GM04503 (cell line): ENCODE results near the gene COBLL1.
"Not testable (repeated sequence)": the region's sequence is repeated elsewhere in the genome, so short reads cannot be mapped to it uniquely, and the experiment has no call there.

Source experiments
- DNase-seq: peaks from one replicate; pipeline ENCODE4 v3.0.0-alpha.2; 2012; ENCODE audit warnings: low read depth

Gene COBLL1, protein sequence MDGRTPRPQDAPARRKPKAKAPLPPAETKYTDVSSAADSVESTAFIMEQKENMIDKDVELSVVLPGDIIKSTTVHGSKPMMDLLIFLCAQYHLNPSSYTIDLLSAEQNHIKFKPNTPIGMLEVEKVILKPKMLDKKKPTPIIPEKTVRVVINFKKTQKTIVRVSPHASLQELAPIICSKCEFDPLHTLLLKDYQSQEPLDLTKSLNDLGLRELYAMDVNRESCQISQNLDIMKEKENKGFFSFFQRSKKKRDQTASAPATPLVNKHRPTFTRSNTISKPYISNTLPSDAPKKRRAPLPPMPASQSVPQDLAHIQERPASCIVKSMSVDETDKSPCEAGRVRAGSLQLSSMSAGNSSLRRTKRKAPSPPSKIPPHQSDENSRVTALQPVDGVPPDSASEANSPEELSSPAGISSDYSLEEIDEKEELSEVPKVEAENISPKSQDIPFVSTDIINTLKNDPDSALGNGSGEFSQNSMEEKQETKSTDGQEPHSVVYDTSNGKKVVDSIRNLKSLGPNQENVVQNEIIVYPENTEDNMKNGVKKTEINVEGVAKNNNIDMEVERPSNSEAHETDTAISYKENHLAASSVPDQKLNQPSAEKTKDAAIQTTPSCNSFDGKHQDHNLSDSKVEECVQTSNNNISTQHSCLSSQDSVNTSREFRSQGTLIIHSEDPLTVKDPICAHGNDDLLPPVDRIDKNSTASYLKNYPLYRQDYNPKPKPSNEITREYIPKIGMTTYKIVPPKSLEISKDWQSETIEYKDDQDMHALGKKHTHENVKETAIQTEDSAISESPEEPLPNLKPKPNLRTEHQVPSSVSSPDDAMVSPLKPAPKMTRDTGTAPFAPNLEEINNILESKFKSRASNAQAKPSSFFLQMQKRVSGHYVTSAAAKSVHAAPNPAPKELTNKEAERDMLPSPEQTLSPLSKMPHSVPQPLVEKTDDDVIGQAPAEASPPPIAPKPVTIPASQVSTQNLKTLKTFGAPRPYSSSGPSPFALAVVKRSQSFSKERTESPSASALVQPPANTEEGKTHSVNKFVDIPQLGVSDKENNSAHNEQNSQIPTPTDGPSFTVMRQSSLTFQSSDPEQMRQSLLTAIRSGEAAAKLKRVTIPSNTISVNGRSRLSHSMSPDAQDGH

DNA sequence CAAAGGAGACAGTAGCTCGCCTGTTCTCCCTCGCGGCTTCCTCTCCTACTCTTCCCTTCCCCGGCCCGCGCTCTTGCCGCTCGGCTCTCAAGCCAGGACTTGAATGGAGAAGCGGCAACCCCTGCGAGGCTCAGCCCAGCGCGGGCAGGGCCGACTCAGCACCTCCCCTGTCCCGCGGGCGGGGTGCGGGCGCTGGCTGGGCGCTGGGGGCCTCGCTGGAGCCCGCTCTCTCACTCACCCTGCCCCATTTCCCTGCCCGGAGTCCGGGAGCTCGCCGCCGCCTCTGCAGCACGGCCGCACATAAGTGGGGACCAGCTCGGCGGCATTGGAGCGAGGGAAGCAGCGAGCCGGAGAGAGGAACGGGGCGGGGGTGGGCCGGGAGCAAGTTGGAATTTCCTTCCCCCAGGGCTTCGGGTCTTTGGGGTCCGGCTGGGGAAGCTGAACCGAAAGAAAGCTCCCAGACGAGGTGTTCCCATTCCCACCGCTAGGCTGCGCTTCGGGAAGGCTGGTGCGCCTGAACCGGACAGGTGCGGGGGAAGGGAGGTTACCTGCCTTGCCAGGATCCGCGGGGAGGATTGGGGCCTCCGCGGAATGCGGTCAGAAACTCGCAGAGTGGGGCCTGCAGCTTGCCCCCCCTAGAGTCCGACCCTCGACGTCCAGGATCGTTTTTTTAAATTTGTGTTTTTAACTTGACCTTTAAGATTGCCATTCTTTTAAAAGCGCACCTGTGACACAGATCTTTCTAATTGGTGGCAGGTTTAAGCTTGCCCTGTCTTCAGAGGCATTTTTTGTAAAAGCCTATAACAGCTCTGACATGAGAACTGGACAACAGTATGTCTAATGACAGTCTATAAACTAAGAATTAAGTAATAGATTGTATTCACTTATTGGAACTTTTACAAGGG, at the start of gene COBLL1:
Gene COBLL1 (minus strand): TSS at position 105 of the 905 bp plus-strand sequence. CDS start 627 bp downstream, outside the sequence.
- no peak for DNase-seq

DNA sequence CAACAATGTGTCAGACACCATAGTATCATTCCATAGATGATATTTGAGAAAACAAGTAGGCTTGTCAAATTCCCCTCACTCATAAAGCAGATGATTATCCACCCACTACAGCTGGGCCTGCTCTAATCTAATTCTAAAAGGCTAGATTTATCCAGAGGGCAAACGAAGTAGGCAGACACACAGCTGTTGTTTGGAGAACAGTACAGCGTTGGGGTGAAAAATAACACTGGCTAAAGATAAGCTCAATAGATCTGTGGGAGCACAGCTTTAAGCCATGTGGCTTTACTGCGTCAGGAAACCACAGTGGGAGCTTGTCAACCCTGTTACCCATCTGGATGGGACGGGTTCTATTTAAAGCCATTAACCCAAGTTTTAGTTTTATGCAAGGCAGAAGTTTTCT, 48.9 kb upstream of the COBLL1 start:
- DNase-seq = no peak

DNA sequence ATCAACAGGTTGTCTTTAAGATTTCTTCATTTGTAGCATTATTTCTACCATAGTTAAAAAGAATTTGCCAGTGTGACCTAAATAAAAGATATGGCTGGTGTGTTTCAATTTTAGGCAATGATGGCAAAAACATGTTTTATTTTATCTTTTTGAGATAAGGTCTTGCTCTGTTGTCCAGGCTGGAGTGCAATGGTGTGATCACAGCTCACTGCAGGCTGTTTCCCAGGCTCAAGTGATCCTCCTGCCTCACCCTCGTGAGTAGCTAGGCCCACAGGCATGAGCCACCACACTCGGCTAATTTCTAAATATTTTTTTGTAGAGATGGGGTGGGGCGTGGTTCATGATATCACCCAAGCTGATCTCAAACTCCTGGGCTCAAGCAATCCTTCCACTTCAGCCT, 47.0 kb upstream of the COBLL1 start:
- no peak for DNase-seq

GRCh38 chr2:164887434-164888144, 46.0 kb upstream of the COBLL1 start:
- no peak for DNase-seq

DNA sequence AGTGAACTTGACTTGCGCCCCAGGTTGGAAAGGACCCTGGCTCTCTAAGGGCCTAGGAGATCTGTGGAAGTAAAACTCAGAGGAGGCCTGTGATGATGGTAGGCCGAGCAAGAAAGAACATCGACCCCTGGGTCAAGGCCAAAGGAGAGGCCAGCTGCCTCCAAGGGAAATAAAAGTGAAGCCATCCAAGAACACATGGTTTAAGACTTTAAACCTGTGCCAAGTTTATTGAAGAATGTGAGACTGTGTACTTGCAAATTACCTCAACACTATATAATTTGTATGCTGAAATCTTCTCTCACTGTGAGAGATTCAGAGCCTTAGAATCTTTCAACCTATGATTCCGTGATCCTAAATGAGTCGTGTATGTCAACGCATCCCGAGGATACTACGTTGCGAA, 40.7 kb upstream of the COBLL1 start:
- no peak for DNase-seq

DNA sequence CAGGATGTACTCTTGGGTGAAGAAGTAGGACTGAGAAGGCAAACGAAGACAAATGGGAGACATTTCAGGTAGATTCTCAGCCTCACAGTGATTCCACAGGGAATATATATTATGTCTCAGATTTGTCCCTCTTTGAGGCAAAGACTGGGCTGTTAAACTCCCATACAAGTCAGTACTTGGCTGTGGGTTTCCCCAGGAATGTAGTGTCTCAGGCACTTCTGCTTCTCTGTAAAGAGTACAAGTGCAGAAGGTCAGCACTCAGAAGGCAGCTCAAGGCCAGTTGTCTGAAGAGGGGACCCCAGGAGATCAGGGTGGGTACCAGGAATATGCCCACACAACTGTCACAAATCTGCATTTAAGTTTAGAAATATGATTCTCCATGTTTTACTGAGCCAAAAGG, 39.9 kb upstream of the COBLL1 start:
- DNase-seq = no peak

DNA sequence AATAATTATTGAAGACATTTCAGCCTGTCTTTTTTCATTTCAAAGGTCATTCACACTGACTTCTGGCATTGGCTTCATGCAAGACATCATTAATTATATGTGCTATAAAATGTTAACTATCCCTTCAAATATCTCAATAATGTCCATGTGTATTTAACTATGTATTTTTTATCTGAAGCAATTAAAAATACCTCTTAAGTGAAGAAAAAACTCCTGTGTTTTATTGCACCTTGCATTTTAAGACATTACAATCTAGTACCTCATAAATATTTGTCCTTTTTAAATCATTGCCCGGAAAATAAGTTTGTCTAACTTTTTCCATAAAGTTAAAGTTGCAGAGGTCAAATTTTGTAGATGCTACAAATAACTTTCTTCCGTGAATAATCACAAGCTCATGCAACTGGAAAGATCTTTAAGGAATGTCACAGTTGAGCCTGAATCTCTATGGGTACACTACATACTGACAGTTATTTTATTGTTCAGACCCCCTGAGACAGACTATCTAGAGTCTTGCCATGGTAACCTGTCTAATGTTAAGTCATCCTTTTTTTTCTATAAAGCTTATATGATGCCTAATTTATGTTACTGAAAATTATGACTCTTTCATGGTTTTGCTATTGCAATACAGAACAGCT, 38.4 kb upstream of the COBLL1 start:
- DNase-seq = no peak

DNA sequence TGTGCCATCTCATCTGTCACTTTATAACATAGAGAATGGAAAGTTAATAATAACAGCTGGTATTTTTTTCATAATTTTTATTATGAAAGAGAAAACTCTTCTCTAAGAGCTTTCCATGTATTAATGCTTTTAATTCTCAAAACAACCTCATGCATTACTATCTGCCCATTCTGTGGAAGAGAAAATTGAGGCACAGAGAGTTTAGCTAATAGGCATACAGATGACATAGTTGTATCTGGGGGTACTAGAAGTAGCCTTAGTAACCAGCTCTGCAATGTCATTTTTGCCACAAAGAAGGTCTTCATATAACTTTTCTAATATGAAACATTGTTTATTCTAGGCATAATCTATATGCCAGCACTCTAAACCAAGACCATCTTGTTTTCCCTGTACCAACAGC, 36.3 kb upstream of the COBLL1 start:
- no peak for DNase-seq

GRCh38 chr2:164877169-164877568, 35.5 kb upstream of the COBLL1 start:
- no peak for DNase-seq

DNA sequence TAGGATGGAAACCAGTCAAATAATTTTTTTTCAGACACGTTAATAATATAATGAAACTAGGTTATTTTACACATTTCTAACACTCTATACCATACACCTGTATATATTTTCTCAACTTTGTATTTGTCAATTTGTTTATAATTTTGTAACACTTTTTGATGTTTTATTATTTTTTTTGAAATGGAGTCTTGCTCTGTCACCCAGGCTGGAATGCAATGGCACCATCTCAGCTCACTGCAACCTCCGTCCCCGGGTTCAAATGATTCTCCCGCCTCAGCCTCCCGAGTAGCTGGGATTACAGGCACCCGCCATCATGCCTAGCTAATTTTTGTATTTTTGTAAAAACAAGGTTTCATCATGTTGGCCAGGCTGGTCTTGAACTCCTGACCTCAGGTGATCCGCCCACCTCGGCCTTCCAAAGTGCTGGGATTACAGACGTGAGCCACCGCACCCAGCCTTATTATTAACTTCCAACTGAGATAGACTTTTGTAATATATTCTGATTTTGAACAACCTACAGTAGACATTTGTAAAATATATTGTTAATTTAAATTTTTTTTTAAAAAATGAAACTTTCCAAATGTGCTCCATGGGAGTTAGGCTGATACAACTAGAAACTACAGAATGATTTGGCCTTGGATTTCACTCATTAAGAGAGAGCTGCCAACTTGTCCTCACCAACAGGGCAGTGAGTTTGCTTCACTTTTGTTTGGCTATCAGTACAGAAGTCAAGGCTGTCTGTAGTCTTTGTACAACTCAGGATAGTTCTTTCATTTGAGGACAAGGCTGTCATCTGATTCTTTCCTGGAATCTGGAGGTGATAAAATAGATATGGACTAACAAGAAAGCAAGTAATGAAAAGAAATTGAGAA, 33.9 kb upstream of the COBLL1 start:
- DNase-seq = no peak

DNA sequence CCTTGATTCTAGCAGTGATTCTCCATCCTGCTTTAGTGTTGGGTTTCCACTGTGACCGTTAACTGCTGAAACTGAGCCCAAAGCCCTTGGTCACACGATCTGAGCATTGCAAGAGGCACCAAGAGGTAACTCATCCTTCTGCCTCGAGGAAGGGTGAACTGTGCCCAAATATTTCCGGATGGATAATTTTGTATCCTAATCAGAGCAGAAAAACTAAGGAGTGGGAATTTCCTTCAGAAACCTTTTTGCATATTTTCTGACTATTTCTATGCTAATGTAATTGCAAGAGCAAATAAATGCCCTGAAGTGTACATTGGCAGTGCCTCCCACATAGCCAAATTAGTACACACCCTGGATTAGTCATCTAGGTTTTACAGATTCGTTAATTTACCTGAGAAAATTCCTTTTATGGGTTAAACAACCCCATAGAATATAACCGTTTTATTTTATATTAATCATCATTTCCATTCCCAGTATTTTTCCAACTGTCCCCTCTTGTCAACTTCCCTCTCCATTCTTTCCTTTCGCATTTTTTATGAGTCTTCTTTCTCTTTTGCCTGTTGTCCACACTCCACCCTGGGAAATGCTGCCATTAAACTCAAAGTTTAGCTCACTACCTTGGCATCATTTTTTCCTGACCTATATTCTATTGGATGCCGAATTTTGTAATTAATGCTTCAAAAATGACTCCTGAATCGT, 31.7 kb upstream of the COBLL1 start:
- DNase-seq = no peak

DNA sequence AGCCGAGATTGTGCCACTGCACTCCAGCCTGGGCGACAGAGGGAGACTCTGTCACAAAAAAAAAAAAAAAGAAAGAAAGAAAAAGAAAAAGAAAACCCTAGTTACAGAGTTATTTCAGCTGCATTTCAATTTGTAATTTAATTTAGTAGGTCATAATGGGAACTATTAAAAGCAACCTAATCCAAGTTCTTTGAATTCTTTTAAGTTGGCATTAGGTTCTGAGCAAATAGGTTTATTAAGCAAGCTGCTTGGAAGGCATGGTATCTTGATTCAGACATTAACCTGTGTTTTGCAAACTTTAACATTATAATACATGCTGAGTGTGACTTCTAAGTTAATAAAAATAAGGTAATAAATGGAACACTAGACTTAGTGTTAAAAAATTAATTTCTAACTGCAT, 29.8 kb upstream of the COBLL1 start:
- no peak for DNase-seq

DNA sequence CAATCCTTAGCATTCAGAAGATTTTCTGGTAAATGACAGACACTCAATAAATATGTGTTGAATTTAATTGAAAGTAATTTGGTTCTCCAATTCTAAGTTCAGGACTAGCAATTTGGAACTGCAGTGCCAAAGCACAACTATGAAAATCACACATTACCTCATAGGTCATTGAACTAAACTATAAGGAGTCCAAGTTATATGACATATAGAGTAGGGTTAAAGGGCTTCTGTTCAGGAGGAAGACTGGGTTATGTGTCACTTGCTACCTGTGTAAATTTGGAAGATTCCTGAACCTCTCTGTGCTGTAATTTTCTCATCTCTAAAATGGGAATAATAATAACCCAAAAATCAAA, 27.8 kb upstream of the COBLL1 start:
- no peak for DNase-seq

DNA sequence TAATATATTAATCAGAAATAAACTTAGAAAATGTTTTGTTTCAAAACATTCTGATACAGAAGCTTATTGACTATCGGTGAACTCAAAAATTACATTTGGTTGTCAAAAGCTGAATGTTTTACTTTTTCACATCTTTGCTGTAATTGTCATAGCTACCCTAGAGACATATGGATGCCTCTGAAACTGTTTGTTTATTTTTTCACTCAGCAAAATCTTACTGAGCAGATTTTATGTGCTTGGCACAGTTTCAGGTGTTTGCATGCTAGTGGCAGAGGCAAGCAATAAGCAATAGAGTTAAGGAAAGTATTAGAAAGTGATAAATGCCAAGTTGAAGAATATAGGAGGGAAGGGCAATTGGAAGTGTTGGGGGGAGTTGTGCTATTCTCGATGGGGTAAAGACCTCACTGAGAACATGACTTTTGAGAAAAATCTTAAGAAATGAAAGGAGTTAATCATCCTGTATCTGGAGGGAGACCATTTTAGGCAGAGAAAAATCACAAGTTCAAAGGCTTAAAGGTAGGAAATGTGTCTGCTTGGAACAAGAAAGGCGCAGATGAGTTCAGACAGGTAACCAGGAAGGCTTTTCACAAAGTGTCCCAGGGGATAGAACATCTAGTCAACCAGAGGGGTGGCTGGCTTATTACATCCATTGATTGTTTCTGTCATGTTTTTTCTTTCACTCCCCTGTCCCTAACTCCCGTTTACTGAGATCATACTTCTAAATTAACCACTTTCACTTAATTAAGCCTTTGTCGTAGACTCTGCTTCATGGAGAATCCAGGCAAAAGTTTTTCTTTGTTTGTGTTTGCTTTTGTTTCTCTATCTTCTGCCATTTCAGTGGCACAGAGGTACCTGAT, 27.2 kb upstream of the COBLL1 start:
- DNase-seq = no peak

GRCh38 chr2:164867779-164868397, 26.3 kb upstream of the COBLL1 start:
- no peak for DNase-seq

DNA sequence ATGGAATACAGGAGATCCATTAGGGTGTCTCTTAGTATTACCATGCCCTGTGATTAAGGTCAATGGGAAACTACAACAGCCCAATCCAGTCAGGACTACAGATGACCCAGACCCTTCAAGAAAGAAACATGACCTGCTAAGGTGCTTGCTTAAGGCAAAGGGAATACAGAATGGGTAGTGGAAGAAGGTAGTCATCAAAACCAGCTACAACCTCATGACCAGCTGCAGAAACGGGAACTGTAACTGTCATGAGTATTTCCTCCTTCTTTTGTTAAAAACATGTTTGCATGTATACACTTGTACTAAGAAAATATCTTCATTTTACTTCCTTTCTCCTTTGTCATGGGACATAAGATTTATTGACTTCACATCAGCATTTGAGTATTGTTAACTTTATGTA, 24.8 kb upstream of the COBLL1 start:
- DNase-seq = not testable (repeated sequence)

DNA sequence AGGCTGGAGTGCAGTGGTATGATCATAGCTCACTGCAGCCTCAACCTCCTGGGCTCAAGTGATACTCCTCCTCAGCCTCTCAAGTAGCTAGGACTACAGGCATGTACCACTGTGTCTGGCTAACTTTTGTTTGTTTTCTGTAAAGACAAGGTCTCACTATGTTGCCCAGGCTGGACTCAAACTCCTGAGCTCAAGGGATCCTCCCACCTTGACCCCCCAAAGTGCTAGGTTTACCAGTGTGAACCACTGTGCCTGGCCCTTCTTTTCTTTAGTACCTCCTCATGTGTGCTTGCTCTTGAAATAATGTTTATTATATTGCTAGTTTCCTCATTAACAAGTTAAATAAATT, 19.0 kb upstream of the COBLL1 start:
- DNase-seq = no peak
